A204.1 (cell line): ENCODE results near the gene ITIH4.

Source experiments
- FAIRE-seq: peaks from 2 replicates; lab custom pipeline; 2012; peaks lifted over from hg19 to GRCh38; lab: Jason Lieb, UNC

The ITIH4 gene

GRCh38 chr3:52831500-52832301 is 1.2 kb upstream of the ITIH4 start:
- FAIRE-seq = no peak

- no peak for FAIRE-seq
These were observed 487 bp downstream of the ITIH4 start for GRCh38 chr3:52829906-52830463.

- FAIRE-seq = no peak
These were observed 990 bp downstream of the ITIH4 start for GRCh38 chr3:52829482-52829881.

GRCh38 chr3:52827866-52828376 is 2.6 kb downstream of the ITIH4 start:
- FAIRE-seq = no peak

- no peak for FAIRE-seq
These were observed 3.0 kb downstream of the ITIH4 start for GRCh38 chr3:52827441-52827840.

GRCh38 chr3:52824037-52824436 is 6.4 kb downstream of the ITIH4 start:
- FAIRE-seq = no peak

- FAIRE-seq = no peak
These were observed 8.1 kb downstream of the ITIH4 start for GRCh38 chr3:52822363-52822762.

- FAIRE-seq = no peak
These were observed 9.7 kb downstream of the ITIH4 start for GRCh38 chr3:52820736-52821135.

GRCh38 chr3:52819936-52820335 is 10.5 kb downstream of the ITIH4 start:
- FAIRE-seq = no peak

GRCh38 chr3:52817860-52818259 is 12.6 kb downstream of the ITIH4 start:
- no peak for FAIRE-seq

- FAIRE-seq = no peak
These were observed 13.3 kb downstream of the ITIH4 start for GRCh38 chr3:52817221-52817620.

- no peak for FAIRE-seq
These were observed 13.8 kb downstream of the ITIH4 start for GRCh38 chr3:52816654-52817053.

- no peak for FAIRE-seq
These were observed 14.3 kb downstream of the ITIH4 start for GRCh38 chr3:52816199-52816598.

- no peak for FAIRE-seq
These were observed 16.7 kb downstream of the ITIH4 start for GRCh38 chr3:52813810-52814209.

- FAIRE-seq = no peak
These were observed 18.9 kb downstream of the ITIH4 start for GRCh38 chr3:52811452-52812011.

- no peak for FAIRE-seq
These were observed 19.5 kb downstream of the ITIH4 start for GRCh38 chr3:52810923-52811322.

GRCh38 chr3:52809662-52810377 is 20.7 kb downstream of the ITIH4 start:
- FAIRE-seq = no peak

GRCh38 chr3:52809149-52809548 is 21.3 kb downstream of the ITIH4 start:
- no peak for FAIRE-seq

GRCh38 chr3:52805270-52806039 is 25.0 kb downstream of the ITIH4 start:
- no peak for FAIRE-seq

GRCh38 chr3:52801839-52802238 is 28.6 kb downstream of the ITIH4 start:
- FAIRE-seq = no peak

GRCh38 chr3:52800079-52800478 is 30.4 kb downstream of the ITIH4 start:
- FAIRE-seq = no peak

- no peak for FAIRE-seq
These were observed 31.4 kb downstream of the ITIH4 start for GRCh38 chr3:52798978-52799476.
